Glomerular visceral epithelial cell (primary cell): ENCODE measurements around the gene PANK2.
"Not testable (repeated sequence)": the region's sequence is repeated elsewhere in the genome, so short reads cannot be mapped to it uniquely, and the experiment has no call there.

ENCODE experiments used
- DNase-seq: peaks from one replicate; pipeline ENCODE4 v3.0.0-alpha.2; 2016; ENCODE audit errors: extremely low spot score

The PANK2 gene

GRCh38 chr20:3927486-3928291 lies 38.5 kb downstream of the PANK2 start:
- peak; percentile 20 for DNase-seq

- DNase-seq = no peak
Observed at GRCh38 chr20:3929713-3930060, 40.5 kb downstream of the PANK2 start.

- DNase-seq = peak; percentile 55
Observed at GRCh38 chr20:3930265-3931206, 41.3 kb downstream of the PANK2 start.

- DNase-seq = no peak
Observed at GRCh38 chr20:3931664-3932063, 42.5 kb downstream of the PANK2 start.

- DNase-seq = no peak
Observed at GRCh38 chr20:3932277-3932676, 43.1 kb downstream of the PANK2 start.

- peak; percentile 33 for DNase-seq
Observed at GRCh38 chr20:3932681-3933080, 43.5 kb downstream of the PANK2 start.

GRCh38 chr20:3933218-3933617 lies 44.0 kb downstream of the PANK2 start:
- DNase-seq = no peak

- DNase-seq = no peak
Observed at GRCh38 chr20:3934624-3935023, 45.4 kb downstream of the PANK2 start.

- no peak for DNase-seq
Observed at GRCh38 chr20:3935295-3935955, 46.2 kb downstream of the PANK2 start.

- peak; percentile 31 for DNase-seq
Observed at GRCh38 chr20:3935956-3936340, 46.8 kb downstream of the PANK2 start.

GRCh38 chr20:3937618-3938017 lies 48.4 kb downstream of the PANK2 start:
- no peak for DNase-seq

GRCh38 chr20:3940905-3941304 lies 51.7 kb downstream of the PANK2 start:
- DNase-seq = no peak

GRCh38 chr20:3946666-3947065 lies 57.5 kb downstream of the PANK2 start:
- DNase-seq = not testable (repeated sequence)

GRCh38 chr20:3964719-3965118 lies 75.5 kb downstream of the PANK2 start:
- DNase-seq = no peak

- DNase-seq = no peak
Observed at GRCh38 chr20:3966571-3966970, 77.4 kb downstream of the PANK2 start.

- no peak for DNase-seq
Observed at GRCh38 chr20:3970016-3970415, 80.8 kb downstream of the PANK2 start.

- no peak for DNase-seq
Observed at GRCh38 chr20:3971145-3971544, 82.0 kb downstream of the PANK2 start.

GRCh38 chr20:3972161-3972560 lies 83.0 kb downstream of the PANK2 start:
- no peak for DNase-seq

GRCh38 chr20:3972631-3973030 lies 83.4 kb downstream of the PANK2 start:
- not testable (repeated sequence) for DNase-seq

GRCh38 chr20:3973705-3974104 lies 84.5 kb downstream of the PANK2 start:
- no peak for DNase-seq

GRCh38 chr20:3976511-3976910 lies 87.3 kb downstream of the PANK2 start:
- no peak for DNase-seq
